Vagina (tissue), 2 donors: Measurements from ENCODE around the gene HOXA7.

Experiments
- POLR2A ChIP-seq, 2 donors: fragments of 450-650 bp; IDR thresholded peaks; one replicate each; pipeline ENCODE4 v1.6.1; 2017; ENCODE audit warnings: antibody characterized with exemption in 2 of 2, mild to moderate bottlenecking in 2 of 2, moderate library complexity in 2 of 2
- TF ChIP-seq, protein P1 (sequence below), 3 experiments: fragments of 450-650 bp in 2 of 3; fragments of 200-600 bp in 1 of 3; sonication (generic) in 1 of 3; IDR thresholded peaks; one replicate each; pipeline ENCODE4 v1.5.1; 2017 to 2019; ENCODE audit warnings: antibody characterized with exemption in 3 of 3, mild to moderate bottlenecking in 2 of 3, moderate library complexity in 2 of 3

DNA sequence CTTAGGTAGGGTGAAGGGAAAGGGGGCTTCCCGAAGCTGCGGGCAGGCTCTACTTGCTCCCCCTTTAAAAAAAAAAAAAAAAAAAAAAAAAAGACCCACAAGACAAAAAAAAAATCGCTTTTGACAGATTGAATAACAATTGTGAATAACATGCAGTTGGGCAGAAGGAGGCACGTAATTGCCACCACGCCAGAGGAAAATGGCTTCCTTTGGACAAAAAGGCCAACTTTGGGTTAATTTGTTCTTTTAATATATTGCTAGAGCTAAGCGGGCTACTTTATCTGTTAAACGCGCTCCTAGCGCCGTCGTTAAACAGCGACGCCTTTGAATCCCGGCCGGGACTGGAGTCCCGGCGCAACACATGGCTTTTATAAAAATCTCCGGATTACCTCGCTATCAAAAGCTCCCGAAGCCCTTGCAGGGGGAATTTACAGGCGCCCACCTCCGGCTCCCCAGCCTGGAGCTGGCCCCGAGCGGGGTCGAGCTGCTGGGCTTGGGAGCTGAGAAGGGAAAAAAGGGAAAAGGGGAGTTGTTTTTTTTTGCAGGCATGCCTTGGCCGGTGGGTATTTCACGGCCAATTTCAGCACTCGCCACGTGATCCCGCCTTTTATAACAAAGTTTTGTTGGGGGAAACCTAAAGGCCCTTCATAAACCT, 27.3 kb upstream of the HOXA7 start:
- TF ChIP-seq, protein P1, sequence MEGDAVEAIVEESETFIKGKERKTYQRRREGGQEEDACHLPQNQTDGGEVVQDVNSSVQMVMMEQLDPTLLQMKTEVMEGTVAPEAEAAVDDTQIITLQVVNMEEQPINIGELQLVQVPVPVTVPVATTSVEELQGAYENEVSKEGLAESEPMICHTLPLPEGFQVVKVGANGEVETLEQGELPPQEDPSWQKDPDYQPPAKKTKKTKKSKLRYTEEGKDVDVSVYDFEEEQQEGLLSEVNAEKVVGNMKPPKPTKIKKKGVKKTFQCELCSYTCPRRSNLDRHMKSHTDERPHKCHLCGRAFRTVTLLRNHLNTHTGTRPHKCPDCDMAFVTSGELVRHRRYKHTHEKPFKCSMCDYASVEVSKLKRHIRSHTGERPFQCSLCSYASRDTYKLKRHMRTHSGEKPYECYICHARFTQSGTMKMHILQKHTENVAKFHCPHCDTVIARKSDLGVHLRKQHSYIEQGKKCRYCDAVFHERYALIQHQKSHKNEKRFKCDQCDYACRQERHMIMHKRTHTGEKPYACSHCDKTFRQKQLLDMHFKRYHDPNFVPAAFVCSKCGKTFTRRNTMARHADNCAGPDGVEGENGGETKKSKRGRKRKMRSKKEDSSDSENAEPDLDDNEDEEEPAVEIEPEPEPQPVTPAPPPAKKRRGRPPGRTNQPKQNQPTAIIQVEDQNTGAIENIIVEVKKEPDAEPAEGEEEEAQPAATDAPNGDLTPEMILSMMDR (IDR thresholded peaks at IDR 0.05), result no peak
- no peak for TF ChIP-seq POLR2A (IDR thresholded peaks at IDR 0.05)
